Measurements from ENCODE around the gene ZNF777.
"Not testable (repeated sequence)": the region's sequence is repeated elsewhere in the genome, so short reads cannot be mapped to it uniquely, and the experiment has no call there.

ZNF777 gene

GRCh38 chr7:149454750-149455149 is 6.1 kb downstream of the ZNF777 start:
- no peak for DNase-seq
- Histone ChIP-seq H3K27ac (no peak overlapping the region), H3K4me3 (ENCODE audit: low read depth, low read length) (no peak overlapping the region), H3K36me3 (replicated peaks) (peaks cover 47% of the 10 kb centered on the region), H3K27me3 (replicated peaks) (no peaks in the 10 kb centered on the region)
- in situ Hi-C loops (cut with HindIII; ENCODE audit: low pct_ligation_motif_present, low sequenced_read_pairs), result no loop called here
- TF ChIP-seq CTCF (IDR thresholded peaks at IDR 0.05; ENCODE audit: low read depth, low read length, missing control alignments), result no peak

DNA sequence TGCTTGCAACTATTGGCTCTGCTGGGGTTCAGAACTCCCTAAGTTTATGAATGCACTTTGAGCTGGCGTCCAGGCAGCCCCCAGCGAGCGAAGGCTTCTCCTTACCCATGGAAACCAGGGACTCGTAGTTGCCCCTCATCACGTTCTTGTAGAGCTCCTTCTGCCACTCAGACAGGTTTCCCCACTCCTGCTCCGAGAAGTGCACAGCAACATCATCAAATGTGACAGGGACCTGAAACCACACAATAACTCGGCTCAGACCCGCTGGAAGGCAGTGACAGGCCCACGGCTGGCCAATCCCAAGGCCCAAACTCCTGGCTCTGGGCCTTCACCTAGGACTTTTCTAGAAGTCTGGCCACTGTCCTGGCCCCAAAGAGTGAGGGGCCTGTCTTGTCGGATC is 6.9 kb downstream of the ZNF777 start:
- in situ Hi-C loops (cut with HindIII; ENCODE audit: low pct_ligation_motif_present, low sequenced_read_pairs), result no loop called here
- Histone ChIP-seq H3K27ac (no peak overlapping the region), H3K27me3 (replicated peaks) (no peaks in the 10 kb centered on the region), H3K36me3 (replicated peaks) (peaks cover 53% of the 10 kb centered on the region), H3K4me3 (ENCODE audit: low read depth, low read length) (no peak overlapping the region)
- TF ChIP-seq CTCF (IDR thresholded peaks at IDR 0.05; ENCODE audit: low read depth, low read length, missing control alignments), result no peak
- DNase-seq, result no peak

DNA sequence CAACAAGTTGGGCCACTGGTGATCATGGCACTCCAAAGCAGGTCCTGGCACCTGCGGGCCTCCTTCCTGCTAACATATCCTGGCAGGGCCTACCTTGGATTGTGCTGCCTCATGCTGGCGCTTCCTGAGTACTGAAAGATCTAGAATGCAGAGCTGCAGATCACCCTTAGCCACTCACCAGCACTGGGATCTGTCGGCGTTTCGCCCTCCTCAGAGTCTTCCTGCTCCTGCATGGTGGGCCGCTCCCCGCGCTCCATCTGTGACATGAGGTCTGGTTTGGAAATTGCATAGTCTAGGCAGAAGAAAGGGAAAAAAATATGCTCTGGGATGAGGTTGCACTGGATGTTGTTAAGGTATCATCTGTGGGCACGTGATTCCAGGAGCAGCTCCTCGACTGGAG is 10.0 kb downstream of the ZNF777 start:
- in situ Hi-C loops (cut with HindIII; ENCODE audit: low pct_ligation_motif_present, low sequenced_read_pairs), result no loop called here
- Histone ChIP-seq H3K27me3 (replicated peaks) (no peaks in the 10 kb centered on the region), H3K36me3 (replicated peaks) (peaks cover 68% of the 10 kb centered on the region), H3K27ac (no peak overlapping the region), H3K4me3 (ENCODE audit: low read depth, low read length) (no peak overlapping the region)
- TF ChIP-seq CTCF (IDR thresholded peaks at IDR 0.05; ENCODE audit: low read depth, low read length, missing control alignments), result no peak
- DNase-seq, result no peak

- Histone ChIP-seq H3K27me3 (replicated peaks) (no peaks in the 10 kb centered on the region), H3K27ac (no peak overlapping the region), H3K36me3 (replicated peaks) (peaks cover 67% of the 10 kb centered on the region), H3K4me3 (ENCODE audit: low read depth, low read length) (no peak overlapping the region)
- in situ Hi-C loops (cut with HindIII; ENCODE audit: low pct_ligation_motif_present, low sequenced_read_pairs), result no loop called here
- no peak for DNase-seq
- TF ChIP-seq CTCF (IDR thresholded peaks at IDR 0.05; ENCODE audit: low read depth, low read length, missing control alignments), result no peak
Measured at GRCh38 chr7:149449897-149450296, 11.0 kb downstream of the ZNF777 start.

- H3K27ac ChIP-seq, result no peak overlapping the region
- H3K4me3 ChIP-seq (ENCODE audit: low read depth, low read length), result no peak overlapping the region
- H3K27me3 ChIP-seq (replicated peaks), result no peaks in the 10 kb centered on the region
- peaks cover 60% of the 10 kb centered on the region for H3K36me3 ChIP-seq (replicated peaks)
- TF ChIP-seq CTCF (IDR thresholded peaks at IDR 0.05; ENCODE audit: low read depth, low read length, missing control alignments), result no peak
- in situ Hi-C loops (cut with HindIII; ENCODE audit: low pct_ligation_motif_present, low sequenced_read_pairs), result no loop called here
- no peak for DNase-seq
Measured at GRCh38 chr7:149448961-149449360, 11.9 kb downstream of the ZNF777 start.

DNA sequence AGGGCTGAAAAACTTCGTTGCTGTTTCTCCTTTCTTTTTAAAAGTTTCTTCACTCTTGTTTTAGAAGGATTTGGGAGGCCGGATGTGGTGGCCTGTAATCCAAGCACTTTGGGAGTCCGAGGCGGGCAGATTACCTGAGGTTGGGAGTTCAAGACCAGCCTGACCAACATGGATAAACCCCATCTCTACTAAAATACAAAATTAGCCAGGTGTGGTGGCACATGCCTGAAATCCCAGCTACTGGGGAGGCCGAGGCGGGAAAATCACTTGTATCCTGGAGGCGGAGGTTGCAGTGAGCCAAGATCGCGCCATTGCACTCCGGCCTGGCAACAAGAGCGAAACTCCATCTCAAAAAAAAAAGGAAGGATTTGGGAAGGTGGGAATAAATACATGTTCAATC is 14.8 kb downstream of the ZNF777 start:
- DNase-seq; H3K27ac ChIP-seq; in situ Hi-C loops (cut with HindIII; ENCODE audit: low pct_ligation_motif_present, low sequenced_read_pairs); H3K27me3 ChIP-seq (replicated peaks); H3K4me3 ChIP-seq (ENCODE audit: low read depth, low read length): not testable (repeated sequence)
- peaks cover 48% of the 10 kb centered on the region for H3K36me3 ChIP-seq (replicated peaks)

Measured in brain microvascular endothelial cell (primary cell).